Lung (tissue), 12 donors: ENCODE results near the gene GPR39. TPM values are rescaled to one million over a fixed set of nuclear protein-coding genes. Genes with fewer than 3 reads are reported as not detected.

Experiments
- ATAC-seq: fragments of 200-7000 bp; cut with Tn5 transposase; one replicate; pipeline ENCODE4 v1.9.1; 2020; ENCODE audit warnings: moderate number of reproducible peaks; ENCODE audit not compliant: insufficient read depth, low FRiP score
- DNase-seq, 3 donors: peaks; one replicate each; pipeline ENCODE4 v3.0.0-alpha.2; 2013 to 2017
- H3K27ac ChIP-seq, 2 donors: one replicate each; pipeline ENCODE4 v1.5.1; 2013; ENCODE audit warnings: mild to moderate bottlenecking in 2 of 2, moderate library complexity in 2 of 2, control low read depth in 1 of 2, inconsistent platforms in 1 of 2, low read depth in 1 of 2, low read length in 1 of 2
- H3K27me3 ChIP-seq, 3 donors: one replicate each; pipeline ENCODE4 v1.5.1; 2013; ENCODE audit warnings: low read length in 2 of 3; ENCODE audit not compliant: control insufficient read depth in 3 of 3, insufficient read depth in 3 of 3
- H3K36me3 ChIP-seq, 4 donors: one replicate each; pipeline ENCODE4 v1.5.1; 2013; ENCODE audit warnings: low read length in 4 of 4, mild to moderate bottlenecking in 1 of 4, moderate library complexity in 1 of 4; ENCODE audit not compliant: control insufficient read depth in 4 of 4, insufficient read depth in 4 of 4
- H3K4me1 ChIP-seq, 5 donors: one replicate each; pipeline ENCODE4 v1.5.1; 2013; ENCODE audit warnings: low read length in 5 of 5, mild to moderate bottlenecking in 2 of 5, moderate library complexity in 1 of 5; ENCODE audit not compliant: control insufficient read depth in 5 of 5, insufficient read depth in 5 of 5
- H3K4me3 ChIP-seq: one replicate; pipeline ENCODE4 v1.5.1; 2013; ENCODE audit warnings: mild to moderate bottlenecking, control low read depth, moderate library complexity
- H3K9ac ChIP-seq, 2 donors: one replicate each; pipeline ENCODE4 v1.5.1; 2013; ENCODE audit warnings: low read length in 2 of 2, control low read depth in 1 of 2; ENCODE audit not compliant: insufficient read depth in 1 of 2
- H3K9me3 ChIP-seq, 4 donors: one replicate each; pipeline ENCODE4 v1.5.1; 2013; ENCODE audit warnings: low read length in 3 of 4, mild to moderate bottlenecking in 1 of 4, moderate library complexity in 1 of 4; ENCODE audit not compliant: control insufficient read depth in 4 of 4, insufficient read depth in 3 of 4
- CTCF ChIP-seq: IDR thresholded peaks from 2 replicates; pipeline ENCODE4 v1.5.1; 2012; ENCODE audit warnings: mild to moderate bottlenecking; ENCODE audit errors: control extremely low read depth, extremely low read depth
- WGBS, 2 donors: extraction: QIAGEN DNeasy Blood & Tissue Kit; methylation state at CpG; one replicate each; pipeline ENCODE4 v1.1.7; 2013; 5-methylcytosine and 5-hydroxymethylcytosine counted together
- polyA plus RNA-seq, 2 donors: library from polyadenylated mRNA; stranded (reverse); fragments of 200-250 nt; gene quantifications; one replicate each; pipeline ENCODE4 v1.2.1, GENCODE V29; 2013
- total RNA-seq, 2 donors: library from RNA; depleted of rRNA in 1 of 2; stranded (reverse); fragments of >200 nt in 1 of 2; gene quantifications; one replicate each; pipeline ENCODE4 v1.2.1, GENCODE V29; 2014 to 2021
- donor health status: control.
- donor health status: control.
- donor health status: Bipolar disorder and iron deficiency.
- donor health status: healthy.
- donor health status: DM: yes; HTN: yes; CAD: no.

GPR39 gene
- total and polyA plus RNA-seq, 4 donors: 5.8 to 15.3 (median 11.1) TPM

GRCh38 chr2:132577686-132578085, 161.1 kb downstream of the GPR39 start:
- Histone ChIP-seq H3K36me3 (no peaks in the 10 kb centered on the region), H3K9me3 (peaks cover 0 to 3% (median 1%) of the 10 kb centered on the region in 4 donors), H3K4me1 (peaks cover 0 to 6% (median 0%) of the 10 kb centered on the region in 5 donors), H3K9ac (no peak overlapping the region), H3K27ac (no peak overlapping the region), H3K27me3 (peaks cover 0 to 2% (median 0%) of the 10 kb centered on the region in 3 donors), H3K4me3 (no peak overlapping the region)
- peak in 1 of 3 donors; percentile 3 for DNase-seq
- no peak for TF ChIP-seq CTCF
- WGBS, 2 donors: 38 to 54% methylated on average over 2 of the region's 2 CpGs
- no peak for ATAC-seq

- ATAC-seq: no peak
Observed at GRCh38 chr2:132581591-132581990, 165.0 kb downstream of the GPR39 start.

GRCh38 chr2:132581991-132582738, 165.6 kb downstream of the GPR39 start:
- peak in 1 of 3 donors; percentile 40 for DNase-seq
- ATAC-seq: peak; percentile 13
- H3K4me3 ChIP-seq: no peak overlapping the region
- H3K27me3 ChIP-seq: peaks cover 0 to 2% (median 0%) of the 10 kb centered on the region in 3 donors
- peaks cover 0 to 6% (median 0%) of the 10 kb centered on the region in 5 donors for H3K4me1 ChIP-seq
- H3K27ac ChIP-seq: no peak overlapping the region
- TF ChIP-seq CTCF: no peak
- H3K36me3 ChIP-seq: no peaks in the 10 kb centered on the region
- 58 to 71% methylated on average over 9 of the region's 9 CpGs for WGBS, 2 donors
- H3K9me3 ChIP-seq: peaks cover 0 to 2% (median 0%) of the 10 kb centered on the region in 4 donors
- no peak overlapping the region for H3K9ac ChIP-seq

More at GRCh38 chr2:132581591-132581990, 165.0 kb downstream of the GPR39 start:
- DNase-seq: no peak
- Histone ChIP-seq H3K27me3 (peaks cover 0 to 2% (median 0%) of the 10 kb centered on the region in 3 donors), H3K4me3 (no peak overlapping the region), H3K27ac (no peak overlapping the region), H3K4me1 (peaks cover 0 to 6% (median 0%) of the 10 kb centered on the region in 5 donors), H3K9me3 (peaks cover 0 to 2% (median 0%) of the 10 kb centered on the region in 4 donors), H3K36me3 (no peaks in the 10 kb centered on the region), H3K9ac (no peak overlapping the region)
- WGBS, 2 donors: 82 to 88% methylated on average over 5 of the region's 5 CpGs
- TF ChIP-seq CTCF: no peak
